ENCODE results near the gene PIEZO2.
"Not testable (repeated sequence)": the region's sequence is repeated elsewhere in the genome, so short reads cannot be mapped to it uniquely, and the experiment has no call there.

Gene PIEZO2

DNA sequence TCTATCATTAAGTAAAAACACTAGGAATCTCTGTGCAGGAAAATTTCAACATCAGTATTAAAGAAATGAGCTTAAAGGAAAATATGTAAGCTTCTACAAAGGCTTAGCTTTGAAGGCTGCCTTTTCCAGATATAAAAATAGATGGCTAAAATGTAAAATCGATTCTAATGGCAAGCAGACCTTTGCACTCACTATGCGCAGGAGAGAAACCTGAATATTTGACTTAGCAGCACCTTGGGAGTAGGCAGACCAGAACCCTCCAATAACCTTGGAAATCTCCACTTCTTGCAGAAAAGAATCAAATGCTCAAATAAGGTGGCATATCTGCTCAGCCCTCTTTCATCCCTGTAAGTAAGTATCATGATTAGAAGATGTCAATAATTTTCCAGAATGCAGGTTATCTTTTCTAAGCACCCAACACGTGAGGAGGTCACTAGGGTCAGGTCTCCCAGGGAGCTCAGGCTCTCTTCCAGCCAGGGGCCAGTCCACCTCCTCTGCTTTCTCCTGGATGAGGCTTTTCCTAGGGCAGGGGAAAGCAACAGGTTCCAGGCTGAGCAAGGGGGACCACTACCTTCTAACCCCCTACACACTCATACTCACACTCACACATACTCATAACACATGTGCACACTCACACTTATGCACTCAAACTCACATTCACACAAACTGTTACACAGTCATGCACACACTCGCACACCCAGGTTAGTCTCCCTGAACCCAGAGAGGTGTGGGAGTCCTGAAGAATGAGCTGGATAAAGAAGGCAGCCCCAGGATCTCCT, 3.8 kb downstream of the PIEZO2 start:
- no peak for DNase-seq (ENCODE audit: insufficient read length, low spot score)
- TF ChIP-seq POLR2AphosphoS5 (IDR thresholded peaks at IDR 0.05; ENCODE audit: low read depth, low read length) (no peak), POU2F2 (IDR thresholded peaks at IDR 0.05; ENCODE audit: low read depth, low read length) (peak; percentile 19; the same call in 1 of the 2 replicates)
- peak; percentile 86 for FAIRE-seq

DNA sequence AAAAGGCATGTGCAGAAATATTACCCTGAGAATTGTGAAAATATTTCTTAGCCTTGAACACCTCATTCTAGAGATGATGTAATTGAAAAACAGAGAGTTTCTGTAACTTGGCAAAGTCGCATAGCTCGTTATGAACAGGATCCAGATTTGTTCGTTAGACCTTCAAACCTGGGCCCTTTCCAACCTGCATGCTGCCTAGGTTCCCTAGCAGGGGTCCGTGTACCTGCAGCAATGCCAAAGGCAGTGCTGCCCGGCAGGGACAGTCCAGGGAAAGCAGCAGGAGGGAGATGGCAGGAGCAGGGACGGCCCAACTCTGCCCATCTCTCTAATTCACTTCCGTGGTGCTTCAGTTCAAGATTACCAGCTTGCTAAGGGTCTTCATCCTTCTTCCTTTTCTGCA, 12.0 kb downstream of the PIEZO2 start:
- FAIRE-seq (no peak), DNase-seq (ENCODE audit: insufficient read length, low spot score) (no peak)
- TF ChIP-seq TAF1 (IDR thresholded peaks at IDR 0.05; ENCODE audit: low read depth, low read length): no peak
- TF ChIP-seq PAX5 (IDR thresholded peaks at IDR 0.05; ENCODE audit: insufficient read depth, low read length, severe bottlenecking): no peak
- TF ChIP-seq POU2F2 (IDR thresholded peaks at IDR 0.05; ENCODE audit: low read depth, low read length): no peak
- no peak for TF ChIP-seq SPI1 (IDR thresholded peaks at IDR 0.05; ENCODE audit: low read depth, low read length)
- no peak for TF ChIP-seq POLR2A (IDR thresholded peaks at IDR 0.05; ENCODE audit: low read depth, low read length)
- no peak for TF ChIP-seq POLR2AphosphoS5 (IDR thresholded peaks at IDR 0.05; ENCODE audit: low read depth, low read length)

DNA sequence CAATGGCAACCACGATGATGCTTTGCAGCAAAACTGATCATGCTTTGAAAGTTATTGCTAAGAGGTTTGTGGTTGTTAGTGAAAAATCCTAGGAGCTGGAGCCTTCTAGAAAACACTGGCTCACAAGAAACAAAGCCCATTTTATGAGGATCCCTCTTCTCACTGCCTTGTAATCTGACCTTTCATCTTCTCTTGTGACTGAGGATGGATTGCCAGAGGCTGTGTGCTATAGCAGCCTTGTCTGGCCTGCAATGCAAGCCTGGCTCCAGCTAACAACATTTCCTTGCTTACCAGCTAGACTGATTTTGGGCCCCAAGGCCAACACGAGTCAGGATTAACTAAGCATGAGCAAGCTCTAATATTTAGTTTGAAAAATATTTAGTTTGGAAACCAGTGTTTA, 13.1 kb downstream of the PIEZO2 start:
- DNase-seq (ENCODE audit: insufficient read length, low spot score) (no peak), FAIRE-seq (no peak)
- TF ChIP-seq POLR2A (IDR thresholded peaks at IDR 0.05; ENCODE audit: low read depth, low read length): no peak; the same call in 1 of the 2 replicates
- no peak for TF ChIP-seq TAF1 (IDR thresholded peaks at IDR 0.05; ENCODE audit: low read depth, low read length)
- TF ChIP-seq POU2F2 (IDR thresholded peaks at IDR 0.05; ENCODE audit: low read depth, low read length): no peak
- no peak for TF ChIP-seq SPI1 (IDR thresholded peaks at IDR 0.05; ENCODE audit: low read depth, low read length)
- TF ChIP-seq POLR2AphosphoS5 (IDR thresholded peaks at IDR 0.05; ENCODE audit: low read depth, low read length): no peak
- TF ChIP-seq PAX5 (IDR thresholded peaks at IDR 0.05; ENCODE audit: insufficient read depth, low read length, severe bottlenecking): no peak

DNA sequence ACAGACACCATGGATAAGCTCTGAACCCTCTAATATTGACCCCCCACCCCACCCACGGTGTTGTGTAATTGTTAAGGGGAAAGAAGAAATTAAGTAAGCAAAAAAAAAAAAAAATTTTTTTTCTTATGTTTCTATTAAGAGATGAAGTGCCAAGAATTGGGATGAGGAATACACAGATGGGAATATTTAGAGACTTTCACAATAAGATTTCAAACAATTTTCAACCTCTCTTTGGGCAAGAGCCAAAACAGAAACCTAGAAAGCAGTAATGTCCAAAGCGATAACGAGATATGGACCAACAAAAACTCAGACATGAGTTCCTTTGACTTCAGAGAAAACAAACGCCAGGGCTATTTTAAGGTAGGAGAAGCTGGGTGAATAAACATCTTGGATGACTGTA, 14.4 kb downstream of the PIEZO2 start:
- FAIRE-seq (no peak), DNase-seq (ENCODE audit: insufficient read length, low spot score) (no peak)
- TF ChIP-seq PAX5 (IDR thresholded peaks at IDR 0.05; ENCODE audit: insufficient read depth, low read length, severe bottlenecking) (no peak), POU2F2 (IDR thresholded peaks at IDR 0.05; ENCODE audit: low read depth, low read length) (no peak), POLR2A (IDR thresholded peaks at IDR 0.05; ENCODE audit: low read depth, low read length) (no peak)

DNA sequence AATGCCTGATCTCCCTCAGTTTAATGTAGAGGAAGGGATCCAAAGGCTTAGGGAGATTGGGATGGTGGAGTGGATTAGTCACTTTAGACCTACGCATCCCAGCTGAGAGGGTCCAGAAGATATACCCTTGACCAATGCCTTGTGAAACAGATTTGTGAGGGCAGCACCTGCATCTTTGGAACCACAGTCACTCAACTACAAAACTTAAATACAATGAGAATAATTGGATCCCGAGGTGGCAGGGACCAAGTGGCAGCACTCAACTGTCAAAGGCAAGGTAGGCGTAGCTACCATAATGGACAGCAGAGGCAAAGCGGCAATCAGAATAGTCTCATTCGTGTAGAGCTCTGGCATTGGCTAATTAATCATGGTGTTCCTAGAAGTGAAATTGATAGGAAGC, 20.3 kb downstream of the PIEZO2 start:
- FAIRE-seq; DNase-seq (ENCODE audit: insufficient read length, low spot score): not testable (repeated sequence)

DNA sequence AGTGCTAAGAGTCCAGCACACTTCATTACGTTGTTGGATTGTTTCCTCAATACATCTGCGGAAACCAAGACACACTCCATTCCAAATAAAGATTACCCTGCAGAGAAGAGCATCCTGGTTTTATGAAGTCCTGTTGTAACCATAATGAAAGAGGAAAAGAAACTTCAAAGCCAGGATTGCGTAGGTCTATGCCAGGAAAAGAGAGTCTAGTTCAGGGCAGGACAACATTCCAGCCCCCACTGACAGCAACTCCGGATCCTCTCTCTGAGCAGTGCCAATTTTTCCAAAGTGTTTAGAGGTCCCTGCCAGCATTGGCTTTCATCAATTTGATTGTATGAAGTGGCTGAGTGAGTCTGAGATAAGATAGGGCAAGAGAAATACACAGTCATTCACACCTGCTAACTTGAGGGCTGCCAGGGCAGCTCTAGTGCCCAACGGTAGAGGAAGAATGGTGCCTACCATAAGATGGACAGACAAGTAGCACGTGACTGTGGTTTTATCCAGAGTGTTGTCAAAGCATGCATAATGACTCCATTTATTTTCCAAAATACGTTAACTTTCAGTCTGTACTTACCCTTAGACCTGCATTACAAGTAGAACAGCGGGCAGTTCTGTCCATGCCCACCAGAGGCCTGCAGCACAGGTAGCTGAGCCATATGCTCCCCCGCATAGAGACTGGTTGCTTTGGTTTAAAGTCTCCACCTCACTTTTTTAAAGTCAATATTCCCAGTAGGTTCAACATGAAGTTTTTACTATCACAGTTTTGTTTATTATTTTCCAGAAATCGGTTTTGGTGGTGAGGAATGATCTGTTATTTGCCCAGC, 23.7 kb downstream of the PIEZO2 start:
- TF ChIP-seq POU2F2 (IDR thresholded peaks at IDR 0.05; ENCODE audit: low read depth, low read length): no peak
- TF ChIP-seq POLR2A (IDR thresholded peaks at IDR 0.05; ENCODE audit: low read depth, low read length): no peak
- no peak for TF ChIP-seq SPI1 (IDR thresholded peaks at IDR 0.05; ENCODE audit: low read depth, low read length)
- TF ChIP-seq POLR2AphosphoS5 (IDR thresholded peaks at IDR 0.05; ENCODE audit: low read depth, low read length): no peak
- no peak for TF ChIP-seq TAF1 (IDR thresholded peaks at IDR 0.05; ENCODE audit: low read depth, low read length)
- no peak for TF ChIP-seq PAX5 (IDR thresholded peaks at IDR 0.05; ENCODE audit: insufficient read depth, low read length, severe bottlenecking)
- DNase-seq (ENCODE audit: insufficient read length, low spot score) (no peak), FAIRE-seq (no peak)

DNA sequence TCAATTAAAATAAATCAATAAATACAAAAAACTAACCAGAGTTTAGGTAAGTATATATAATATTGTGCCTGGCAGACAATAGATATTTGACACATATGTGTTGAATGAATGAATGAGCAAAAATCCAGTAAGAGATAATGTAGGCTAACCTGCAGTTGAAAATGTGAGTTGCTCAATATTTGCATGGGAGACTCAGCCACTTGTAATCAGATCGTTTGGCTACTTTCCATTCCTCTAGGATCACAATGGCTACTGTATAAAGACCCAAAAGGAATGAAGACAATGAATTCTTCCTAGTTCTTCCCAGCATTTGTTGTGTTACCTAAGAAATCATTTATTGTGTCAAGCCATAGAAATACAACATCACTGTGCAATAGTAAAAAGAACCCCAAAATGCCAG, 25.3 kb downstream of the PIEZO2 start:
- no peak for FAIRE-seq
- no peak for DNase-seq (ENCODE audit: insufficient read length, low spot score)
- no peak for TF ChIP-seq TAF1 (IDR thresholded peaks at IDR 0.05; ENCODE audit: low read depth, low read length)
- no peak for TF ChIP-seq POU2F2 (IDR thresholded peaks at IDR 0.05; ENCODE audit: low read depth, low read length)
- no peak for TF ChIP-seq POLR2AphosphoS5 (IDR thresholded peaks at IDR 0.05; ENCODE audit: low read depth, low read length)
- no peak for TF ChIP-seq PAX5 (IDR thresholded peaks at IDR 0.05; ENCODE audit: insufficient read depth, low read length, severe bottlenecking)
- no peak for TF ChIP-seq SPI1 (IDR thresholded peaks at IDR 0.05; ENCODE audit: low read depth, low read length)
- no peak for TF ChIP-seq POLR2A (IDR thresholded peaks at IDR 0.05; ENCODE audit: low read depth, low read length)

DNA sequence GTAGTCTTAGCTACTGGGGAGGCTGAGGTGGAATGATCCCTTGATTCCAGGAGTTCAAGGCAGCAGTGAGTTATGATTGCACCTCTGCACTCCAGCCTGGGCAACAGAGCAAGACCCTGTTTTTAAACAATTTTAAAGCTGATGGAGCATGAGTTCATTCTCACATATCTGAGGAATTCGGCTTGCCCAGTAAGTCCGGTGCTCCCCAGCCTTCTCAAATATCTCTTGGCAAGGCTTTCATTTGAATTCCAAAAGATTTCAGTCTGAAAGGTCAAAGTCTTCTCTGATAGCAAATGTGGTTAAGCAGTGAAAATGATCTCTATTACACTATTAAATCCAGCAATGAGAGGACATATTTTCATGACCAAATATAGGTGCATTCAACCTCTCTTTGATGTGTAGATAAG, 27.9 kb downstream of the PIEZO2 start:
- DNase-seq (ENCODE audit: insufficient read length, low spot score): no peak

DNA sequence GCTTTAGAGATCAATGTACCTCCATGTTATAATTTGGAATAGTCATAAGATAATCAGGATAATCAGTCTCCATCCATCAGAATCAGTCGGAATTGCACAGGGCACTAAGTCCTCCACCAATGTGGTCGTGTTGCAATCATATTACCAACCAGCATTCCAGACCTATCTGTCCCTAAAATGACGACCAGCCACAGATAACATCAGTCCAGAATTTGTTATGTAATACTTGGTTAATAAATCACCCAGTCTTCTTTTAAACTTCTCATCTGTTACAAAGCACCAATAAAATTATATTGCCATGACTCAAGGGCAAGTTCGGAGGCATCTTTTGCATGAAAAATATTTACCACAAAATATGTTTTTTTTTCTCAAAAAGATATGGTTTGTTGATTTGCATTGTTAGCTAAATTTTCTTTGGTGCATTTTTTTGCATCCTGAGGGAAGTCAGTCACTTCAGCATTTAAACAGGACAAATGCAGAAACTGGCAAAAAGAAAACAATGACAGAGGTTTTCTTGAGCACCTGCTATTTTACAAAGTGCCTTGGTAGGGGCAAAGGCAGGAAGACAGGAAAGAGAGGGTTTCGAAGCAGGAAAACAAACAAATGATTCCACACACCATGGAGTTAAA, 29.3 kb downstream of the PIEZO2 start:
- no peak for TF ChIP-seq TAF1 (IDR thresholded peaks at IDR 0.05; ENCODE audit: low read depth, low read length)
- TF ChIP-seq POU2F2 (IDR thresholded peaks at IDR 0.05; ENCODE audit: low read depth, low read length): no peak
- no peak for TF ChIP-seq POLR2A (IDR thresholded peaks at IDR 0.05; ENCODE audit: low read depth, low read length)
- TF ChIP-seq POLR2AphosphoS5 (IDR thresholded peaks at IDR 0.05; ENCODE audit: low read depth, low read length): no peak
- no peak for TF ChIP-seq SPI1 (IDR thresholded peaks at IDR 0.05; ENCODE audit: low read depth, low read length)
- no peak for TF ChIP-seq PAX5 (IDR thresholded peaks at IDR 0.05; ENCODE audit: insufficient read depth, low read length, severe bottlenecking)
- FAIRE-seq (no peak), DNase-seq (ENCODE audit: insufficient read length, low spot score) (no peak)

More for the DNA sequence above, 27.9 kb downstream of the PIEZO2 start:
- TF ChIP-seq POU2F2 (IDR thresholded peaks at IDR 0.05; ENCODE audit: low read depth, low read length) (no peak), POLR2A (IDR thresholded peaks at IDR 0.05; ENCODE audit: low read depth, low read length) (no peak), PAX5 (IDR thresholded peaks at IDR 0.05; ENCODE audit: insufficient read depth, low read length, severe bottlenecking) (no peak), POLR2AphosphoS5 (IDR thresholded peaks at IDR 0.05; ENCODE audit: low read depth, low read length) (no peak), SPI1 (IDR thresholded peaks at IDR 0.05; ENCODE audit: low read depth, low read length) (no peak), TAF1 (IDR thresholded peaks at IDR 0.05; ENCODE audit: low read depth, low read length) (no peak)
- no peak for FAIRE-seq

Data from GM12891 (cell line).